ENCODE data around the gene OTULIN.

DNA sequence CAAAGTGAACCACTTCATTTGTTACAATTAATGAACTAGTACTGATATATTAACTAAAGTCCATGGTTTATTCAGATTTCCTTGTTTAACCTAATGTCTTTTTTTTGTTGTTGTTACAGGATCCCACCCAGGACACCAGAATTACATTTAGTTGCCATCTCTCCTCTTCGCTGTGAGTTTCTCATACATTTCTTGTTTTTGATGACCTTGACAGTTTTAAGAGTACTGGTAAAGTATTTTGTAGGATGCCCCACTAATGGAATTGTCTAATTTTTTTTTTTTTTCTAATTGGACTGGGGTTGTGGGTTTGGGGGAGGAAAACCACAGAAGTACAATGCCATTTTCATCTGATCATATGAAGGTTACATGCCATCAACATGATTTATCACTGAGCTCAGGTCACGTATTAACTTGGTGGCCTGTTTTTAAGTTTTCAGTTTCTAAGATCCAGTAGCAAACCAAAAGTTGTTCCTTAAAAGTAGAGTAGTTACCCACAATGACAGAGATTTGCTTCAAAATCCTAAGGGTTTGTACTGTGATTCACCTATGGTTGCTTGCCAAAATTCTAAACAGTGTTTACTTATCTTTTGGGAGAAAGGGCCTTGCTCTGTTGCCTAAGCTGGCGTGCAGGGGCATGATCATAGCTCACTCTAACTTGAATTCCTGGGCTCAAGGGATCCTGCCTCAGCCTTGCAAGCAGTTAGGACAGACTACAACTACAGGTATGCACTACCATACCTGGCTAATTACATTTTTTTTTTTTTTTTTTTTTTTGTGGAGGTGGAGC is 4.5 kb upstream of the OTULIN start:
- TF ChIP-seq, protein P1, sequence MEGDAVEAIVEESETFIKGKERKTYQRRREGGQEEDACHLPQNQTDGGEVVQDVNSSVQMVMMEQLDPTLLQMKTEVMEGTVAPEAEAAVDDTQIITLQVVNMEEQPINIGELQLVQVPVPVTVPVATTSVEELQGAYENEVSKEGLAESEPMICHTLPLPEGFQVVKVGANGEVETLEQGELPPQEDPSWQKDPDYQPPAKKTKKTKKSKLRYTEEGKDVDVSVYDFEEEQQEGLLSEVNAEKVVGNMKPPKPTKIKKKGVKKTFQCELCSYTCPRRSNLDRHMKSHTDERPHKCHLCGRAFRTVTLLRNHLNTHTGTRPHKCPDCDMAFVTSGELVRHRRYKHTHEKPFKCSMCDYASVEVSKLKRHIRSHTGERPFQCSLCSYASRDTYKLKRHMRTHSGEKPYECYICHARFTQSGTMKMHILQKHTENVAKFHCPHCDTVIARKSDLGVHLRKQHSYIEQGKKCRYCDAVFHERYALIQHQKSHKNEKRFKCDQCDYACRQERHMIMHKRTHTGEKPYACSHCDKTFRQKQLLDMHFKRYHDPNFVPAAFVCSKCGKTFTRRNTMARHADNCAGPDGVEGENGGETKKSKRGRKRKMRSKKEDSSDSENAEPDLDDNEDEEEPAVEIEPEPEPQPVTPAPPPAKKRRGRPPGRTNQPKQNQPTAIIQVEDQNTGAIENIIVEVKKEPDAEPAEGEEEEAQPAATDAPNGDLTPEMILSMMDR (IDR thresholded peaks at IDR 0.05), result no peak
- TF ChIP-seq POLR2A (IDR thresholded peaks at IDR 0.05), result no peak

All from esophagus squamous epithelium (tissue), 4 donors.